Ovary (tissue), 3 donors: ENCODE data around the gene PRR20C.
"Not testable (repeated sequence)": the region's sequence is repeated elsewhere in the genome, so short reads cannot be mapped to it uniquely, and the experiment has no call there.

Experiments
- POLR2A ChIP-seq: fragments of 450-650 bp; IDR thresholded peaks from one replicate; pipeline ENCODE4 v1.6.1; 2017; ENCODE audit warnings: antibody characterized with exemption, mild to moderate bottlenecking, moderate library complexity
- TF ChIP-seq, protein P1 (sequence below), 3 donors: fragments of 450-650 bp in 2 of 3; fragments of 200-600 bp in 1 of 3; IDR thresholded peaks; one replicate each; pipeline versions ENCODE4 v1.5.1 to v1.8.0; 2016 to 2022; ENCODE audit warnings: antibody characterized with exemption in 3 of 3, mild to moderate bottlenecking in 1 of 3
- donor health status: DM: no; HTN: no; CAD: no.

DNA sequence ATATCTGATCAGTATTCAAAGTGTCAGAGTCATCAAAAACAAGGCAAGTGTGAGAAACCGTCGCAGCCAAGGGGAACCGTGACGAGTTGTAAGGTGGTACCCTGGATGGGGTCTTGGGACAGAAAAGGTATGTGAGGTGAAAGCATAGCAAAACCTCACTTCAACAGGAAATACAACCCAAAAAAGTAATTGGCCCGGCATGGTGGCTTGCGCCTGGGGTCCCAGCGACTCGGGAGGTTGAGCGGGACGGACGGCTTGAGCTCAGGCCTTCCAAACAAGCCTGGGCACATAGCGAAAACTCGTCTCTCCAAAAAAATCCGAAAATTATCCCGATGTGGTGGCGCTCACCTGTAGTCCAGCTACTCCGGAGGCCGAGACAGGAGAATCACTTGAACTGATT is 14.1 kb upstream of the PRR20C start:
- TF ChIP-seq, protein P1, sequence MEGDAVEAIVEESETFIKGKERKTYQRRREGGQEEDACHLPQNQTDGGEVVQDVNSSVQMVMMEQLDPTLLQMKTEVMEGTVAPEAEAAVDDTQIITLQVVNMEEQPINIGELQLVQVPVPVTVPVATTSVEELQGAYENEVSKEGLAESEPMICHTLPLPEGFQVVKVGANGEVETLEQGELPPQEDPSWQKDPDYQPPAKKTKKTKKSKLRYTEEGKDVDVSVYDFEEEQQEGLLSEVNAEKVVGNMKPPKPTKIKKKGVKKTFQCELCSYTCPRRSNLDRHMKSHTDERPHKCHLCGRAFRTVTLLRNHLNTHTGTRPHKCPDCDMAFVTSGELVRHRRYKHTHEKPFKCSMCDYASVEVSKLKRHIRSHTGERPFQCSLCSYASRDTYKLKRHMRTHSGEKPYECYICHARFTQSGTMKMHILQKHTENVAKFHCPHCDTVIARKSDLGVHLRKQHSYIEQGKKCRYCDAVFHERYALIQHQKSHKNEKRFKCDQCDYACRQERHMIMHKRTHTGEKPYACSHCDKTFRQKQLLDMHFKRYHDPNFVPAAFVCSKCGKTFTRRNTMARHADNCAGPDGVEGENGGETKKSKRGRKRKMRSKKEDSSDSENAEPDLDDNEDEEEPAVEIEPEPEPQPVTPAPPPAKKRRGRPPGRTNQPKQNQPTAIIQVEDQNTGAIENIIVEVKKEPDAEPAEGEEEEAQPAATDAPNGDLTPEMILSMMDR (IDR thresholded peaks at IDR 0.05): not testable (repeated sequence)
- TF ChIP-seq POLR2A: not testable (repeated sequence)
